Subcutaneous adipose tissue (tissue), 4 donors: ENCODE results near the gene ARF6. TPM values are rescaled to one million over a fixed set of nuclear protein-coding genes. Genes with fewer than 3 reads are reported as not detected.

Source experiments
- CTCF ChIP-seq: fragments of 450-650 bp; IDR thresholded peaks from one replicate; pipeline ENCODE4 v1.5.1; 2016; ENCODE audit warnings: low read depth, mild to moderate bottlenecking, control low read depth, antibody characterized with exemption, moderate library complexity
- total RNA-seq, 4 donors: library from RNA; depleted of rRNA; stranded (reverse); fragments of >200 nt; gene quantifications; one replicate each; pipeline ENCODE4 v1.1.0, GENCODE V29; 2016

Gene ARF6
- total RNA-seq, 4 donors from 2014 or later, result 35.2 to 59.3 (median 44.5) TPM

- no peak for TF ChIP-seq CTCF
Observed at GRCh38 chr14:49904270-49904669, 11.4 kb downstream of the ARF6 start.

- TF ChIP-seq CTCF, result no peak
Observed at GRCh38 chr14:49905989-49906388, 13.1 kb downstream of the ARF6 start.

- no peak for TF ChIP-seq CTCF
Observed at GRCh38 chr14:49907186-49907585, 14.3 kb downstream of the ARF6 start.

- no peak for TF ChIP-seq CTCF
Observed at GRCh38 chr14:49908433-49908782, 15.5 kb downstream of the ARF6 start.

GRCh38 chr14:49909016-49909415 lies 16.1 kb downstream of the ARF6 start:
- TF ChIP-seq CTCF, result no peak

- no peak for TF ChIP-seq CTCF
Observed at GRCh38 chr14:49915085-49915484, 22.2 kb downstream of the ARF6 start.

- TF ChIP-seq CTCF, result no peak
Observed at GRCh38 chr14:49918706-49919105, 25.8 kb downstream of the ARF6 start.
